Measurements from ENCODE around the gene FBN1.

The FBN1 gene

DNA sequence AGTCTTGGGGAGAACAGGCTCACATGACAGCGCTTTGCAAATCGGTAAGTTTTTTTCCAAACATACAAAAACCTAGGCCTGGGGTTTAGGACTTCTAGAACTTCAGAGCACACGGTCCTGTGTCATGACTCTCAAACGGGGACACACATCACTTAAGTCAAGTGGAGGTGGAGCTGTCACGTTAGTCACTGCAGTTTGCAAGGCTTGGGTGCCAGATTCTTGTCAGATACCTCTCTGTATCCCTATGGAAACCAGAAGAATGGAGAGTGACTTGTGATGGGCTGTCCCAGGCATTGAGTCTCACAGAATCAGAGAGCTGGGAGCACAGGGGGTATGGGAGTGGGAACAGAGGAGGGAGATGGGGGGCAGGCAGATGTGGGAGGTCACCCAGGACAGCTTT lies 249.5 kb downstream of the FBN1 start:
- DNase-seq (ENCODE audit: low spot score): no peak

DNA sequence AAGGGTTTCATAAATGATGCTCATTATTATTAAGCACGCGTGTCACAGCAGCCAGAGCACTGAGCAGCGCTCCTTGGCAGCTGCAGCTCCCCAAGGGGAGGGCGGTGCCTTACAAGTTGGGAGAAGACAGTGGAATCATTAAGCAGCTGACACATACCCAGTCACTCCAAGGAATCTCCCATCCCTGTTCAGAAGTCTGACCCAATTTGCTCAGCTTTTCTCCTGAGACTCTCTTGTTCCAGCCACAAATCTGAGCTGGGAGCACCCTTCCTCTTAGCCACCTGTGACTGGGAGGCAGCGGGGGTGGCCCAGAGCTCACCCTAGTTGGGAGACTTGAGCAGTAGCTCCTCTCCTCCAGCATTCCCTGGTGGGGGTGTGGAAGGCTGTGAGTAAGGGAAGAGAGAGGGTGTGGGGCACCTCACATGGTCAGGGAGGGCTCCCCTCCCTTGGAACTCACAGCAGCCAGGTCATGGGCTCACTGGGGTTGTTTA lies 249.9 kb downstream of the FBN1 start:
- no peak for DNase-seq (ENCODE audit: low spot score)

DNA sequence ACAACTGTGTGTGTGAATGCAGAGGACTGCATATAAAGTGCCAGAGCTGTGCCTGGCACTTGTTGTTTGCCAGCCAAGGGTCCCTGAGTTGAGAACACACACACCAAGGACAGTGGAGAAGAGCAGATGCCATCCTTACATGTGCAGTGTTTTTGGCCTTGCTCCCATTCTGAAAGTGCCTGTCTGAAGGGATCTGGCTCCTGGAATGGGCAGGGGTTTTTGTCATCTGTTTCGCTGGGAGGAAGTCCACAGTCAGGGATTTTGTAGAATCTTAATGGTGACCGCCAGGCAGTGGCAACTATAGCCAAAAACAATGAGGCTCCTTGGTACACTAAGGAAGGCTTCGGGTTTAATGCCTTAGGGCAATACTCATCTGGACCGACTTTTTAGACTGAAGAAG lies 250.5 kb downstream of the FBN1 start:
- no peak for DNase-seq (ENCODE audit: low spot score)

DNA sequence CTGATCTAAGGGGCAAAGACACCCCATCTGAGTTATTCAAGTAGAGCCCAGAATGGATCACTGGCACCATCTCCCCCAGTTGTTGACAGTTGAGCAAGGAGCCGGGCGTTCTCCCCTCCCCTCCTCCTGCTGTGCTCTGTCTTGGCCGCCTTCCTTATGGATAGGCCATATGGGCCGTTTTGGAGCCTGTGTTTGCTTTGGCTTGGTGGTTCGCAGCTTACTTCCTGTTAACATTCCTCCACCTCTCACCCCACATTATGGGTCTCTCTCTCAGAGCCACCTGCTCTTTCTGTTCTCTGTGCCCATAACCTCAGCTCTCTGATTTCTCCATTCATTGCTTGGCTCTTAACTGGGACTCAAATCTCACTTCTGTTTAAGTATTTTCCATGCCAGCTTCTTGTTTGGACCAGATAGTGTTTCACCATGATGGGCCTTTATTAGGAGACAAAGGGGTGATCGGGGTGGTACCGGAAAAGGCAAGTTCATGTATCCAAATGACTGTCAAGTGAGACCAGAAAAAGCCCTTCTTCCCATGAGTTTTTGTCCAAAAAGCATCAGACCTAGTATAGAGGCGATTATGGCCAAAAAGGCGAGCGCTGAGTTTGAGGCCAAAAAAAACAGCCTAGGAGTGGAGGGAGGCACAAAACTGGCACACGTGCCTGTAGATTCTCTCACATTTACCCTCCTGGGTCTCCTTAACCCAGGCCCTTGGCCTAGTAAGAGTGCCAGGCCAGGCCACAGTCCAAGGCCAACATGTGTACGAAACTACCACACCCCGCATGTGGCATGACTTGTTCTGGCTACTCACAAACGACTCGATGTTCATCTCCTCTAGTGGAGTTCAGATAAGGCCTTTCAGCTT lies 251.6 kb downstream of the FBN1 start:
- no peak for DNase-seq (ENCODE audit: low spot score)

DNA sequence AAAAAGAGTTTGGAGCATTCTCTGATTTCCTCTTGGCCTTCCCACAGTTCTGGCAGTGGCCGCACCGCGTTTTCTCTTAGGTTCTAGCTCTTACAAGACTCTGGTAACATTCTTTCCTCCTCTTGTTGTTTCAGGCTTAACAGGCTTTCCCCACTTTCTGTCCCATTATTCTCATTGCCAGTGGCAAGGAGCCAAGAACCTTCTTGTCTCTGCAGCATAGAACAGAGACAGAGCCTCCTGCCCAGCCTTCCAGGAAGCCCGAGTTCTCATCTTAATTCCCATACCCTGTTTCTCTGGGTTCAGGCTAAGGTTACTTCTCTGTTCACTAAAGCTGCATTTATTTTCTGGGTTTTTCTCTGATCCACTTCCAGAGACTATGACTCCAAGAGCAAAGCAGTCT lies 253.2 kb downstream of the FBN1 start:
- DNase-seq (ENCODE audit: low spot score): no peak

DNA sequence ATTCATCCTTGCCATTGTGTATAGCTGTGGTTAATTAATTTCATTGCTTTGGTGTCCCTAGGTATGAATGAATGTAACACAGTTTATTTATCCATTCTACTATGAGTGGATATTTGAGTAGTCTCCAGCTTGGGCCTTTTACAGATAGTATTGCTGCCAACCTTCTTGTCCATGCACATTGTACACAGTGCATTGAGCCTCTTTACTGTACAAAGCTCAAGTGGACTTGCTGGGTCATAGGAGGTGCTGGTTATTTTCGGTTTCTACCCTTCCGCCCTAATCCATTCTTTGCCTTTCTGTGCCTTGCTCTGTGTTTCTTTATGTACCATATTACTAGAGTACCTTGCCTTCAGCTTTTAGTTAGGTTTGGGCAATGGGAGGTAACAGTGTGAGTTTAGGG lies 253.6 kb downstream of the FBN1 start:
- DNase-seq (ENCODE audit: low spot score): no peak

DNA sequence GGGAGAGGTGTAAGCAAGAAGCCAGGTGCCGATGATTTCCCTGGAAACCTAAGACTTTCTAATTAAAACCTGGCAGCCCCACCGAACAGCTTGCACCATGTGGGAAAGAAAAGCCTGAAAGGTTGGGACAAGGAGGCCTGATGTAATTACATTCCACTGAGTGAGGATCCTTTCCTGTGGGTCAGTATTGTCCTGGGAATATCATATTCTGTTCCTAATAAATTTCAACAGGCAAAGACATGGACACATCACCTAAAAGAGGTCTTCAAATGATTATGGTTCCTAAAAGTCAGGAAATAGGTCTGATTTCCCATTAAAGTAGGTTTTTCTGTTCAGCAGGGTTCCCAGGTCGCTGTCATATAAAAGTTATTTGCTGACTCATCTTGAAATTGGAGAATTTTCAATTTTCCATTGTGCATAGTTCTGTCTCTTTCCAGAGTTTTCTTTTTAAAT lies 255.8 kb downstream of the FBN1 start:
- DNase-seq (ENCODE audit: low spot score): no peak

DNA sequence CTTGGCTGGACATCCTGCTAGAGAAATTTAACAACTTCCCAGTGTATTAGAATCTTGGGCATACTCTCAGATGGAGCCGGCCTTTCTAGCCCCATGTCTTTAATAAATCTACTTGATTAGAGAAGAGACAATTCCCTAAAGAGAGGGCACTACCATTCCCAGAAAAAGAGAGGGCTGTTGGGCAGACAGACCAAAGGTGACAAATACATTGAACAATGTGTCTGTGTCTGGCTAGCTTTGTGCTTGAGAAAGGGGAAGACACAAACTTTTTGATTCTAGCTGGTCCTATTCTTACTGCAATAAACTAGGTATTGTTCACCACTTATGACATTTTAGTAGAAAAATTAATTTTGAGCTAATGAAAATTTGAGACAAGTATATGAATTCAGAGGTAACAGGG lies 256.6 kb downstream of the FBN1 start:
- DNase-seq (ENCODE audit: low spot score): no peak

DNA sequence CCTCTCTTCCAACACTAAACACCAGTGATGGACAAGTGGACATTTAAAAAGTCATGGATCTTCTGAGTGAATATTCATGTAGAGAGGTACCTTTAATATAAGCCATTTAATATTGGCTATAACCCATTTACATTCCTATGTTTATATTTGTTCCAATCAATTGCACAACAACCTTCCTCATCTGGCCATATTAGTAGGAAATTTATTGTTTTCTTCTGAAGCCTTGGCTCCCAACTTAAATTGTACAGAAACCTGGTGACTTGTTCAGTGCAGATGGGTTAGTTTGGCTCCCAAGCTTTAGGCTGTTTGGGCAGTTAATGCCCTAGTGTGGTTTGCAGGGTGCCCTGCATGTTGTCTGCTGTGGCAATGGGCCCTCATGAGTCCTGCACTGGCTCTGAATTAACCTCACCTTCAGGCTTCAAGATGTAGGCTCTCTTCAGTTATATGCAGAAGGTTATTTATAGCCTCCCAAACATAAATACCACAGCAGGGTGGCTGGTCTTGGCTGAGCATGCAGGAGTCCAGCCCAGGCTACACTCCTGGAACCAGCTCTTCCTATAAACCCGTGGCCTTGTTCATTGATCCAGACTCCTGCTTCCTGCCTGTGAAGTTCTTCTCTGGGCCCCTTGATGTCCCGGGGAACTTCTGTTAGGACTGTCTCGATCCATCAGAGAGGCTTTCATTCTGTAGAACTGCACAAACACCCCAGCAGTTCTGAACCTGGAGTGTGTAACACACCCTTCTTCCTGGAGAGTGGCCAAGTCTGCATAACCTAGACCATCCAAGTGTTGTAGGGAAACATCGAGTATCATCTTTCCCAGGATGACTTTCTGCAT lies 257.3 kb downstream of the FBN1 start:
- no peak for DNase-seq (ENCODE audit: low spot score)

DNA sequence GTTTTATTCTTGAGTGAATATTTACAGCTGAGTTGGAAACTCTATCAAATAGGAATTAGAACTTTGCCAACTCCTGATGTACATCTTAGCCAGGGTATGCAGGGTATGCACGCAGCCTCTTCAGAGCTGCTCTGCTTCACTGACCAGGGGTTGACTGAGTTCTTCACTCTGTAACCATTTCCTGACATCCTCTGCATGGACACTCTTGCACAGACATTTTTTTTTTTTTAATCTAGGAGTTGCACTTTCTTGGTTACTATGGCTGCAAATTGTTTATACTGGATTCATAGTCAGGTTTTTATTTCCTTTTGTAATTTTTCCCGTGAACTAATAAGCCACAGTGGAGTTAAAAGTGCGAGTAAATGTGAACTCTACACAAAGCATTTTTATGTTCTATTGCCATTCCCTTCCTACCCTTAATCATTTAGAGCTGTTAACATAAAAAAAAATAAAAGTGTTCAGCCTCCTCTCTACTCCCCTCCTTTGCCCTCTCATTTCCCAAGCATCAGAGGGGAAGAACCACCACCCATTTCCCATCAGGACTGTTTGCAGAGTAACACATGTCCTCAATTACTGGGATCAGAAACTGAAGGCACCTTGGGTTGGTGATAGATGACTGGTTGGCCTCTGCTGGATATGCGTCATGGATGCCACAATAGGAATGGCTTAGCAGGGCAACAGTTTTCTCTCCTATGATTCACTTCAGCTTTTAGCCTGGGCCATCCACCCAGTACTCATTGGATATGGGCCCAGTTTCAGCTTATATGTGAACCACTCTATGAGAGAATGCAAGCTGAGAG lies 260.3 kb downstream of the FBN1 start:
- DNase-seq (ENCODE audit: low spot score): no peak

DNA sequence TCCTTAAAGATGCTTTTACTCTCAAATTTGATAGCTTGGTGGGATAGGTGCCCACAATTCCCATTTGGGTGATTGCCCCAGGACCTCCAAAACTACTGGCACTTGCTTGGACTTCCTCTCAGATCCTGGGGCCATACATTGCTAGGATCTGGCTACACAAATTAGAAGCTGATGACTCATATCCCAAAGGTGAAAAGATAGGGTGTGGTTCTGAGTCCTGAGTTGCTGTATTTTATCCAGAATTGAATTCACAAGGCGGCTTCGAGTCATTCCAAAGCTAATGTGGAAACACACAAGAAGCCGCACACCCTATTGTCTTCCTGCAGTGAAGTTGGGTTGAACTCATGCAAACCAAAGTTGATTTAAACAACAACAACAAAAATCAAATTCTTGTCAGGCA lies 260.9 kb downstream of the FBN1 start:
- no peak for DNase-seq (ENCODE audit: low spot score)

DNA sequence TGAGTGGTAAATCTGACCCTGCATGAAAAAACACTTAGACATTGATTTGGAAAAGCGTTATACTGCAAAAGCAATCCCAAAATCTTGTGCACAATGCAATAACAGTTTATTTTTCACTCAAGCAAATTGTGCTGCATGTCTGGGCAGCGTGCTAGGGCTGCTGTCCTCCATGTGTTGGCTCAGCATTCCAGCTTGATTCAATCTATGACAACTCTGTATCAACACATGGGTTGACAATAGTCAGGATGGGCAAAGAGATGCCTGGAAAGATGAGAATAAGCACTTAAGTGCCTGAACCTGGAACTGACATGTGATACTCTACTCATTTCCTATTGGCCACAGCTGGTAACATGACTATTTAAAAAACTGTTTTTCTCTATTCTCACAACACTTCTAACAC lies 262.5 kb downstream of the FBN1 start:
- no peak for DNase-seq (ENCODE audit: low spot score)

DNA sequence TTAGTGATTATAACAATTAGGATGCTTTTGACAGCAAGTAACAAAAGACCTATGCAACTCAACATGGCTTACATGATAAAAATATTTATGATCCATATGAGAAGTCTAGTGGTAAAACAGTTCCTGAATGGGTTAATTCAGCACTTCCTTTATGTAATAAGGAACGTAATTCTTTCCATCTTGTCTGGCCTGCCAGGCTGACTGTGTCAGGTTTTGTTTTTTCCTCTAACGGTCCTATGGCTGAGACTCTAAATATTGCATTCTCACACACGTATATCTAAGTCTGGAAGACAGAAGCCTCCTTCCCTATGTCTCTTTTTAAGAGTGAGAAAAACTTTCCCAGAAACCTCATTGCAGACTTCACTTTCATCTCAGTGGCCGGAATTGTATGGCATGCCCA lies 263.6 kb downstream of the FBN1 start:
- DNase-seq (ENCODE audit: low spot score): no peak

DNA sequence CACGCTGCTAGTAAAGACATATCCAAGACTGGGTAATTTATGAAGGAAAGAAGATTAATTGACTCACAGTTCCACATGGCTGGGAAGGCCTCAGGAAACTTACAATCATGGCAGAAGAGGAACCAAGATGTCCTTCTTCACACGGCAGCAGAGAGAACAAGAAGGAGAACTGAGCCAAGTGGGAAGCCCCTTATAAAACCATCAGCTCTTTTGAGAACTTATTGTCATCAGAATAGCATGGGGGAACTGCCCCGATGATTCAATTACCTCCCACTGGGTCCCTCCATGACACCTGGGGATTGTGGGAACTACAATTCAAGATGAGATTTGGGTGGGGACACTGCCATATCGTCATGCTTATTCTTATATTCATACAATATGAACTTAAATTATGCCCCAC lies 265.3 kb downstream of the FBN1 start:
- no peak for DNase-seq (ENCODE audit: low spot score)

DNA sequence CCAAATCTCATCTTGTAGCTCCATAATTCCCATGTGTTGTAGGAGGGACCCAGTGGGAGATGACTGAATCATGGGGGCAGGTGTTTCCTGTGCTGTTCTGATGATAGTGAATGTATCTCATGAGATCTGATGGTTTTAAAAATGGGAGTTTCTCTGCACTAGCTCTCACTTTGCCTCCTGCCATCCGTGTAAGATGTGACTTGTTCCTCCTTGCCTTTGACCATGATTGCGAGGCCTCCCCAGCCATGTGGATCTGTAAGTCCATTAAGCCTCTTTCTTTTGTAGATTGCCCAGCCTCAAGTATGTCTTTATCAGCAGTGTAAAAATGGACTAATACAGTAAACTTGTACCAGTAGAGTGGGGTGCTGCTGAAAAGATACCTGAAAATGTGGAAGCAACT lies 269.7 kb downstream of the FBN1 start:
- DNase-seq (ENCODE audit: low spot score): no peak

DNA sequence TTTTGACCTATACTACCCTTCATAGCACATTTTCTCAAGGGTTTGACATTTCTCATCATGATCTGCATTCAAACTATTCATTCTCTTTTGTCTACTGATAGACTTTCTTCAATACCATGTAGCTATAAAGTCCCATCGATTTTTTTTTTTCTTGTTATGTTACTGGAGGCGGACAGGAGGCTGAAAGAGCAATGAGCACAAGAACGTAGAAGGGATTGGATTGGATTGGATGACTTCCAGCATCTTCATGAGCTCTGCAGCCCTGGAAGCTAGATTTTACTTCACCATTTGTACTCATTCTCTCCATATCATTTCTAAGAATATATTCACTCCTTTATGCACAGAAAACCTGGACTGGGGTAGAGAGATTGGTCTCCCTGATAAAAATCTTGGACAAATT lies 271.0 kb downstream of the FBN1 start:
- DNase-seq (ENCODE audit: low spot score): no peak

DNA sequence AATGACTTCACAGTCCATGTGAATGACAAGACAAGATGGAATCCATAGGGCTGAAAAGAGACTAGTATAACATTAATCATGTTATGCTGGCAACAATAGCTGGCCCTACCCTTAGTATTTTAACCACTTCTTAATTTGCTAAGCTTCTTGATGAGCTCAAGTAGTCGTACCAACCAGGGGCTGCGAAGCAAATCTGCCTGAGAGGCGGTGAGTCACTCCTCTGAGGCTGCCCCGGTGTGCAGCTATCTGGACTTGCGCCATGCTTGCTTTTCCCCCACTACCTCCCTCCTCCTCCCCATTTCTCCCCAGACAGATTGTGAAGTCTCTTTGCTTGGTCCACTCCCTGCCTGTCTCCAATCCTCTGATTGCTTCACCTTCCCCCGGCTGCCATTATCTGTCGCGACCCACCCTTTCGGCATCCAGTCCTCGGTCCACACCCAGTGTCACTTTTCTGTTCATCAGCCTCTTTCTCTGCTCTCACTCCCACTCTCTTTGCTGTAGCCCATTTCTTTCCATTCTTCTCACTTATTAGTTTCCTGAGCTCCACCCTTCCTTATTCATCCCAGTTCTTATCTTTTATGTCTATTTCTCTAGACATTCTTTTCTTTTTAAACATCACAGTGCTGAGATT lies 271.6 kb downstream of the FBN1 start:
- DNase-seq (ENCODE audit: low spot score): no peak

DNA sequence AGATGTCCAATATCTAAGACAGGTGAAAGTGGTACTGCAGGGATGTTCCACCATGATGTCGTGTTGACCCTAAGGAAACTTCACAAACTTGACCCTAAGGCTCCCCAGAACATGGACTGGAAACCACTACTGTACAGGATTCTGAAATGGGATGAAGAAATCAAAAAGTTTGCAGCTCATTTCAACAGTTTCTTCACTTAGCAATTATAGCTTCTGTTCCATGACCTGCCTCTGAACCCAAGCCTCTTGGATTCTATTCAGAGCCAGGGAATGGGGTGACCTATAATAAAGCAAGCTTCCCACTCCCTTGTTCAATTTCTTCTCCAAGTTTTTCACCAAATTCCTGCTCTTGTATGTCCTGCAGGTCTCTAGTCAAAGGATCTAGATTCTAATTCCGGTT lies 273.5 kb downstream of the FBN1 start:
- DNase-seq (ENCODE audit: low spot score): no peak

DNA sequence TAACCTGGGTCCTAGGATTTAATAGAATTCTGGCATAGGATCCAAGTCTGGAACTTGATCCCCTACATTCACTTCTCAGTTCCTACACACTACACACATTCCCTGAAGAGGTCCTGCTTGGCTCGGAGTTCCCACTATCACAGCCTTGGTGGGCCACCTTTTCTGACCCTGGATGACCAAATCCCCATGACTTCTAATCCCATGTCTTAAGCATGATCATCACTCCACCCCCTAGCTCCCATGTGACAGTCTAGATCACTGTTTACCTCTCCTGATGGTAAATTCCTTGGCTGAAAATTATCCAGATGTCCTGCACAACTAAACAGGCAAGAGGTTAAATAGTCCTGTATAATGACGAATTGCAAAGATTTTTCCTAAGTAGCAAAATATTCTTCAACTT lies 274.0 kb downstream of the FBN1 start:
- DNase-seq (ENCODE audit: low spot score): no peak

DNA sequence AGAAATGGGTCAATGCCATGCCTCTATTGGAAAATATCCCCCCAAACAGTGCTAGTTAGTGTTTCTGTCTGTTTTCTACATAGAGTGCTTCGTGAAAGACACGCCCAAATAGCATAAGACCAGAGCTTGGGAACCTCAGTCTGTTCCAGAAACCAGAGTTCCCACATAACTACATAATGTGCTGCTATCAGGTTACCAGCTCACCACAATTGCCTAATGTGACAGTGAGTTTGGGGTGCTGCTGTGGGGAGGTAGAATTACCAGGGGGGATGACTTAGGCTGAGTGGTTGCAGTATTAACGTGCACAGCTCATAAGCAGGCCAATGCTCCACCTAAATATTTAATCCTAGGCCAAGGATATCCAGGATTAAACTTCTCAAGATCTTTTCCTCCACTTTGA lies 275.0 kb downstream of the FBN1 start:
- no peak for DNase-seq (ENCODE audit: low spot score)

DNA sequence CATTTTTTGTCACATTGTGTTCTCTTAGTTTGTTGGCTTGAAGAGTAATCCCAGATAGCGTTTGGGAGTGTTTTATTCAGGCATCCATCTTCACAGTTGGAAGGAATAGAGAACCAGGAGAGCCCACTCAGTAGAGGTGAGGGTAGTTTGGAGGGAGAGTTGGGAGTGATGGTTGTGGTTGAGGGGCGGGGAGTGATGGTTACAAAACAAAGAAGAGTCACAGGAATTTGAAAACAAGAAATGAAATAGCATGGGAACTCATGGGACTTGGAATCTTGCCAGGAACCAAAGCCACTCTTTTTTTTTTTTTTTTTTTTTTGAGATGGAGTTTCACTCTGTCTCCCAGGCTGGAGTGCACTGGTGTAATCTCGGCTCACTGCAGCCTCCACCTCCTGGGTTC lies 278.0 kb downstream of the FBN1 start:
- DNase-seq (ENCODE audit: low spot score): no peak
